Gastrocnemius medialis (tissue), 4 donors: Measurements from ENCODE around the gene LRRC49. TPM values are rescaled to one million over a fixed set of nuclear protein-coding genes. Genes with fewer than 3 reads are reported as not detected.

ENCODE experiments used
- ATAC-seq, 2 donors: fragments of 150-250 bp; one replicate each; pipeline ENCODE4 v1.9.1; 2016
- DNase-seq, 2 donors: peaks; one replicate each; pipeline ENCODE4 v3.0.0-alpha.2; 2019
- H3K27ac ChIP-seq, 4 donors: fragments of 200-600 bp; sonication (generic); 1 replicate in 1 of 4; 2 replicates in 3 of 4; pipeline ENCODE4 v1.5.1; 2016 to 2018; ENCODE audit warnings: mild to moderate bottlenecking in 2 of 4, moderate library complexity in 1 of 4
- H3K27me3 ChIP-seq, 3 donors: fragments of 200-600 bp; sonication (generic) in 2 of 3; 1 replicate in 1 of 3; 2 replicates in 2 of 3; pipeline versions ENCODE4 v1.5.1 to v1.6.0; 2016 to 2019; ENCODE audit warnings: mild to moderate bottlenecking in 1 of 3, moderate library complexity in 1 of 3
- H3K36me3 ChIP-seq, 2 donors: fragments of 200-600 bp; sonication (generic) in 1 of 2; one replicate each; pipeline ENCODE4 v1.5.1; 2017 to 2018
- H3K4me1 ChIP-seq, 2 donors: fragments of 200-600 bp; sonication (generic) in 1 of 2; one replicate each; pipeline ENCODE4 v1.5.1; 2016 to 2017; ENCODE audit warnings: mild to moderate bottlenecking in 2 of 2
- H3K4me3 ChIP-seq, 4 donors: fragments of 200-600 bp; sonication (generic) in 3 of 4; 1 replicate in 1 of 4; 2 replicates in 3 of 4; pipeline ENCODE4 v1.5.1; 2016 to 2019; ENCODE audit warnings: mild to moderate bottlenecking in 2 of 4
- H3K9me3 ChIP-seq, 3 donors: fragments of 200-600 bp; sonication (generic) in 2 of 3; 1 replicate in 1 of 3; 2 replicates in 2 of 3; pipeline ENCODE4 v1.5.1; 2016 to 2019
- CTCF ChIP-seq, 5 experiments: fragments of 450-650 bp in 3 of 5; fragments of 200-600 bp in 2 of 5; sonication (generic) in 2 of 5; IDR thresholded peaks in 4 of 5; conservative IDR thresholded peaks in 1 of 5; 1 replicate in 4 of 5; 2 replicates in 1 of 5; pipeline ENCODE4 v1.5.1; 2016 to 2019; ENCODE audit warnings: antibody characterized with exemption in 5 of 5, mild to moderate bottlenecking in 3 of 5, moderate library complexity in 3 of 5
- POLR2A ChIP-seq, 2 donors: fragments of 450-650 bp; IDR thresholded peaks; one replicate each; pipeline ENCODE4 v1.6.1; 2017; ENCODE audit warnings: antibody characterized with exemption in 2 of 2, mild to moderate bottlenecking in 2 of 2, moderate library complexity in 2 of 2
- in situ Hi-C, 4 donors: fragments of 200-750 bp; cut with MboI; loops; one replicate each; pipeline versions ENCODE4 v1.15.0 to v1.8.0; 2017; ENCODE audit warnings: low sequenced_read_pairs in 4 of 4
- intact Hi-C: fragments of 100-400 bp; cut with DNase I; formaldehyde crosslinking; loops from one replicate; pipeline ENCODE4 v1.15.1; 2023; ENCODE audit warnings: low total_unique reads
- total RNA-seq, 4 donors: library from RNA; depleted of rRNA; stranded (reverse); fragments of >200 nt; gene quantifications; one replicate each; pipeline versions ENCODE4 v1.1.0 to v1.2.3, GENCODE V29; 2016

The LRRC49 gene
- total RNA-seq, 4 donors from 2014 or later: 0.51 to 5.0 (median 2.8) TPM

- Histone ChIP-seq H3K27ac (no peak overlapping the region), H3K27me3 (no peaks in the 10 kb centered on the region), H3K4me3 (no peak overlapping the region), H3K36me3 (no peaks in the 10 kb centered on the region), H3K9me3 (no peaks in the 10 kb centered on the region), H3K4me1 (no peaks in the 10 kb centered on the region)
- no peak for DNase-seq
- TF ChIP-seq CTCF (IDR thresholded peaks at IDR 0.05 in 4 of 5, conservative IDR thresholded peaks at IDR 0.05 in 1 of 5) (no peak), POLR2A (IDR thresholded peaks at IDR 0.05) (no peak)
- intact Hi-C loops (no loop called here), in situ Hi-C loops (no loop called here)
- ATAC-seq: no peak
These were observed 23.9 kb downstream of the LRRC49 start for GRCh38 chr15:70916531-70916930.

- ATAC-seq (no peak), DNase-seq (no peak)
- Histone ChIP-seq H3K36me3 (no peaks in the 10 kb centered on the region), H3K4me1 (no peaks in the 10 kb centered on the region), H3K27me3 (no peaks in the 10 kb centered on the region), H3K27ac (no peak overlapping the region), H3K4me3 (no peak overlapping the region), H3K9me3 (no peaks in the 10 kb centered on the region)
- TF ChIP-seq CTCF (IDR thresholded peaks at IDR 0.05 in 4 of 5, conservative IDR thresholded peaks at IDR 0.05 in 1 of 5): no peak
- TF ChIP-seq POLR2A (IDR thresholded peaks at IDR 0.05): no peak
- in situ Hi-C loops (no loop called here), intact Hi-C loops (no loop called here)
These were observed 25.3 kb downstream of the LRRC49 start for GRCh38 chr15:70917955-70918354.

- TF ChIP-seq CTCF (IDR thresholded peaks at IDR 0.05 in 4 of 5, conservative IDR thresholded peaks at IDR 0.05 in 1 of 5) (no peak), POLR2A (IDR thresholded peaks at IDR 0.05) (no peak)
- no peaks in the 10 kb centered on the region for H3K36me3 ChIP-seq
- no peaks in the 10 kb centered on the region for H3K27me3 ChIP-seq
- H3K4me1 ChIP-seq: no peaks in the 10 kb centered on the region
- DNase-seq (no peak), ATAC-seq (no peak)
- no peak overlapping the region for H3K4me3 ChIP-seq
- no peak overlapping the region for H3K27ac ChIP-seq
- in situ Hi-C loops: no loop called here
- no peaks in the 10 kb centered on the region for H3K9me3 ChIP-seq
- intact Hi-C loops: no loop called here
These were observed 28.5 kb downstream of the LRRC49 start for GRCh38 chr15:70920981-70921696.

GRCh38 chr15:70922119-70922518, 29.5 kb downstream of the LRRC49 start:
- ATAC-seq (no peak), DNase-seq (no peak)
- TF ChIP-seq POLR2A (IDR thresholded peaks at IDR 0.05) (no peak), CTCF (IDR thresholded peaks at IDR 0.05 in 4 of 5, conservative IDR thresholded peaks at IDR 0.05 in 1 of 5) (no peak)
- Histone ChIP-seq H3K36me3 (no peaks in the 10 kb centered on the region), H3K27me3 (no peaks in the 10 kb centered on the region), H3K27ac (no peak overlapping the region), H3K4me3 (no peak overlapping the region), H3K9me3 (no peaks in the 10 kb centered on the region), H3K4me1 (no peaks in the 10 kb centered on the region)
- in situ Hi-C loops: no loop called here
- intact Hi-C loops: no loop called here
